ENCODE results near the gene PCDHGA6. TPM values are rescaled to one million over a fixed set of nuclear protein-coding genes. Genes with fewer than 3 reads are reported as not detected.

PCDHGA6 gene
- polyA plus RNA-seq, 1 donor from 2014 or later, result 0.09 TPM

DNA sequence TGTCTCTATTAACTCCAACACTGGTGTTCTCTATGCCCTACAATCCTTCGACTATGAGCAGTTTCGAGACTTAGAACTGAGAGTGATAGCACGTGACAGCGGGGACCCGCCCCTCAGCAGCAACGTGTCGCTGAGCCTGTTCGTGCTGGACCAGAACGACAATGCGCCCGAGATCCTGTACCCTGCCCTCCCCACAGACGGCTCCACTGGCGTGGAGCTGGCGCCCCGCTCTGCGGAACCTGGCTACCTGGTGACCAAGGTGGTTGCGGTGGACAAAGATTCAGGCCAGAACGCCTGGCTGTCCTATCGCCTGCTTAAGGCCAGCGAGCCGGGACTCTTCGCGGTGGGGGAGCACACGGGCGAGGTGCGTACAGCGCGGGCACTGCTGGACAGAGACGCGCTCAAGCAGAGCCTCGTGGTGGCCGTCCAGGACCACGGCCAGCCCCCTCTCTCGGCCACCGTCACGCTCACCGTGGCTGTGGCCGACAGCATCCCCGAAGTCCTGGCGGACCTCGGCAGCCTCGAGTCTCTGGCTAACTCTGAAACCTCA, 49.1 kb downstream of the PCDHGA6 start:
- Histone ChIP-seq H3K27ac (ENCODE audit: low read length) (no peak overlapping the region), H3K9me2 (ENCODE audit: insufficient read depth, low read length) (no peaks in the 10 kb centered on the region), H3K27me3 (ENCODE audit: insufficient read depth, low read depth, low read length) (no peaks in the 10 kb centered on the region), H3K9me3 (ENCODE audit: low read length) (peaks cover 93% of the 10 kb centered on the region), H3K9ac (ENCODE audit: low read length) (no peak overlapping the region), H4K20me1 (ENCODE audit: insufficient read depth) (no peaks in the 10 kb centered on the region), H2AFZ (ENCODE audit: low read depth, low read length) (no peak overlapping the region), H3F3A (ENCODE audit: insufficient read depth, low read length, poor library complexity, severe bottlenecking) (peaks cover 5% of the 10 kb centered on the region), H3K4me3 (ENCODE audit: low read length) (no peak overlapping the region), H3K36me3 (ENCODE audit: insufficient read depth, low read length) (peaks cover 89% of the 10 kb centered on the region), H3K79me2 (replicated peaks; ENCODE audit: insufficient read depth, low read length) (peaks cover 58% of the 10 kb centered on the region), H3K4me2 (ENCODE audit: low read length) (no peak overlapping the region)
- TF ChIP-seq, protein P1, sequence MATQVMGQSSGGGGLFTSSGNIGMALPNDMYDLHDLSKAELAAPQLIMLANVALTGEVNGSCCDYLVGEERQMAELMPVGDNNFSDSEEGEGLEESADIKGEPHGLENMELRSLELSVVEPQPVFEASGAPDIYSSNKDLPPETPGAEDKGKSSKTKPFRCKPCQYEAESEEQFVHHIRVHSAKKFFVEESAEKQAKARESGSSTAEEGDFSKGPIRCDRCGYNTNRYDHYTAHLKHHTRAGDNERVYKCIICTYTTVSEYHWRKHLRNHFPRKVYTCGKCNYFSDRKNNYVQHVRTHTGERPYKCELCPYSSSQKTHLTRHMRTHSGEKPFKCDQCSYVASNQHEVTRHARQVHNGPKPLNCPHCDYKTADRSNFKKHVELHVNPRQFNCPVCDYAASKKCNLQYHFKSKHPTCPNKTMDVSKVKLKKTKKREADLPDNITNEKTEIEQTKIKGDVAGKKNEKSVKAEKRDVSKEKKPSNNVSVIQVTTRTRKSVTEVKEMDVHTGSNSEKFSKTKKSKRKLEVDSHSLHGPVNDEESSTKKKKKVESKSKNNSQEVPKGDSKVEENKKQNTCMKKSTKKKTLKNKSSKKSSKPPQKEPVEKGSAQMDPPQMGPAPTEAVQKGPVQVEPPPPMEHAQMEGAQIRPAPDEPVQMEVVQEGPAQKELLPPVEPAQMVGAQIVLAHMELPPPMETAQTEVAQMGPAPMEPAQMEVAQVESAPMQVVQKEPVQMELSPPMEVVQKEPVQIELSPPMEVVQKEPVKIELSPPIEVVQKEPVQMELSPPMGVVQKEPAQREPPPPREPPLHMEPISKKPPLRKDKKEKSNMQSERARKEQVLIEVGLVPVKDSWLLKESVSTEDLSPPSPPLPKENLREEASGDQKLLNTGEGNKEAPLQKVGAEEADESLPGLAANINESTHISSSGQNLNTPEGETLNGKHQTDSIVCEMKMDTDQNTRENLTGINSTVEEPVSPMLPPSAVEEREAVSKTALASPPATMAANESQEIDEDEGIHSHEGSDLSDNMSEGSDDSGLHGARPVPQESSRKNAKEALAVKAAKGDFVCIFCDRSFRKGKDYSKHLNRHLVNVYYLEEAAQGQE (IDR thresholded peaks at IDR 0.05; ENCODE audit: borderline replicate concordance), result no peak
- TF ChIP-seq, protein P2, sequence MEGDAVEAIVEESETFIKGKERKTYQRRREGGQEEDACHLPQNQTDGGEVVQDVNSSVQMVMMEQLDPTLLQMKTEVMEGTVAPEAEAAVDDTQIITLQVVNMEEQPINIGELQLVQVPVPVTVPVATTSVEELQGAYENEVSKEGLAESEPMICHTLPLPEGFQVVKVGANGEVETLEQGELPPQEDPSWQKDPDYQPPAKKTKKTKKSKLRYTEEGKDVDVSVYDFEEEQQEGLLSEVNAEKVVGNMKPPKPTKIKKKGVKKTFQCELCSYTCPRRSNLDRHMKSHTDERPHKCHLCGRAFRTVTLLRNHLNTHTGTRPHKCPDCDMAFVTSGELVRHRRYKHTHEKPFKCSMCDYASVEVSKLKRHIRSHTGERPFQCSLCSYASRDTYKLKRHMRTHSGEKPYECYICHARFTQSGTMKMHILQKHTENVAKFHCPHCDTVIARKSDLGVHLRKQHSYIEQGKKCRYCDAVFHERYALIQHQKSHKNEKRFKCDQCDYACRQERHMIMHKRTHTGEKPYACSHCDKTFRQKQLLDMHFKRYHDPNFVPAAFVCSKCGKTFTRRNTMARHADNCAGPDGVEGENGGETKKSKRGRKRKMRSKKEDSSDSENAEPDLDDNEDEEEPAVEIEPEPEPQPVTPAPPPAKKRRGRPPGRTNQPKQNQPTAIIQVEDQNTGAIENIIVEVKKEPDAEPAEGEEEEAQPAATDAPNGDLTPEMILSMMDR (IDR thresholded peaks at IDR 0.05; ENCODE audit: poor library complexity, severe bottlenecking), result no peak
- TF ChIP-seq EP300 (conservative IDR thresholded peaks at IDR 0.05; ENCODE audit: poor library complexity, severe bottlenecking) (no peak), MXI1 (conservative IDR thresholded peaks at IDR 0.05; ENCODE audit: poor library complexity, severe bottlenecking) (no peak), SMC3 (conservative IDR thresholded peaks at IDR 0.05; ENCODE audit: poor library complexity) (no peak), TAF1 (IDR thresholded peaks at IDR 0.05; ENCODE audit: low read depth) (no peak), EZH2 (IDR thresholded peaks at IDR 0.05; ENCODE audit: borderline replicate concordance, insufficient read depth, low read length, poor library complexity, severe bottlenecking) (no peak)

DNA sequence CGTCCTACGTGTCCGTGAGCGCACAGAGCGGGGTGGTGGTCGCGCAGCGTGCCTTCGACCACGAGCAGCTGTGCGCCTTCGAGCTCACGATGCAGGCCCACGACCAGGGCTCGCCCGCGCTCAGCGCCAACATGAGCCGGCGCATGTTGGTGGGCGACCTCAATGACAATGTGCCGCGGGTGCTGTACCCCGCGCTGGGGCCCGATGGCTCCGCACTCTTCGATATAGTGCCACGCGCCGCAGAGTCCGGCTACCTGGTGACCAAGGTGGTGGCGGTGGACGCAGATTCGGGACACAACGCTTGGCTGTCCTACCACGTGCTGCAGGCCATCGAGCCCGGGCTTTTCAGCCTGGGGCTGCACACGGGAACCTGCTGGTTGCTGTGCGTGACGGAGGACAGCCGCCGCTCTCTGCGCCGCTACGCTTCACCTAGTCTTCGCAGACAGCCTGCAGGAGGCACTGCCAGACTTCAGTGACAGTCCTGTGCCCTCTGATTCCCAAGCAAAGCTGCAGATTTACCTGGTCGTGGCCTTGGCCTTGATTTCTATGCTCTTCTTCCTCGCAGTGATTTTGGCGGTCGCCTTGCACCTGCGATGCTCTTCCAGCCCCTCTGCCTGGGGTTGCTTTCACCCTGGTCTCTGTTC, 54.2 kb downstream of the PCDHGA6 start:
- Histone ChIP-seq H3F3A (ENCODE audit: insufficient read depth, low read length, poor library complexity, severe bottlenecking) (no peaks in the 10 kb centered on the region), H4K20me1 (ENCODE audit: insufficient read depth) (no peaks in the 10 kb centered on the region), H3K27ac (ENCODE audit: low read length) (no peak overlapping the region), H3K4me3 (ENCODE audit: low read length) (peak overlapping the region; percentile 13), H3K36me3 (ENCODE audit: insufficient read depth, low read length) (peaks cover 71% of the 10 kb centered on the region), H3K9ac (ENCODE audit: low read length) (no peak overlapping the region), H3K9me3 (ENCODE audit: low read length) (peaks cover 80% of the 10 kb centered on the region), H3K27me3 (ENCODE audit: insufficient read depth, low read depth, low read length) (no peaks in the 10 kb centered on the region), H2AFZ (ENCODE audit: low read depth, low read length) (no peak overlapping the region), H3K4me2 (ENCODE audit: low read length) (no peak overlapping the region), H3K79me2 (replicated peaks; ENCODE audit: insufficient read depth, low read length) (peaks cover 37% of the 10 kb centered on the region), H3K9me2 (ENCODE audit: insufficient read depth, low read length) (no peaks in the 10 kb centered on the region)
- TF ChIP-seq RAD21 (conservative IDR thresholded peaks at IDR 0.05), result no peak
- TF ChIP-seq, protein P2 (IDR thresholded peaks at IDR 0.05; ENCODE audit: poor library complexity, severe bottlenecking), result no peak
- TF ChIP-seq, protein P1 (IDR thresholded peaks at IDR 0.05; ENCODE audit: borderline replicate concordance), result no peak
